GM18873 (cell line): Measurements from ENCODE around the gene GATA1.
"Not testable (repeated sequence)": the region's sequence is repeated elsewhere in the genome, so short reads cannot be mapped to it uniquely, and the experiment has no call there.

Experiments
- ATAC-seq: cut with Tn5 transposase; IDR thresholded peaks from one replicate; pipeline ENCODE4 v1.9.1; 2021; ENCODE audit warnings: mild to moderate bottlenecking, moderate library complexity, moderate number of reproducible peaks; ENCODE audit not compliant: unreplicated experiment, low FRiP score

Gene GATA1

GRCh38 chrX:48806081-48806480, 19.7 kb downstream of the GATA1 start:
- ATAC-seq = no peak

- ATAC-seq = no peak
Measured at GRCh38 chrX:48813644-48814043, 27.3 kb downstream of the GATA1 start.

- no peak for ATAC-seq
Measured at GRCh38 chrX:48814722-48815121, 28.3 kb downstream of the GATA1 start.

GRCh38 chrX:48815266-48815665, 28.9 kb downstream of the GATA1 start:
- ATAC-seq = no peak

- no peak for ATAC-seq
Measured at GRCh38 chrX:48816014-48816810, 29.8 kb downstream of the GATA1 start.

GRCh38 chrX:48818098-48818497, 31.7 kb downstream of the GATA1 start:
- ATAC-seq = no peak

- ATAC-seq = no peak
Measured at GRCh38 chrX:48818866-48819265, 32.5 kb downstream of the GATA1 start.

- not testable (repeated sequence) for ATAC-seq
Measured at GRCh38 chrX:48819394-48819793, 33.0 kb downstream of the GATA1 start.

- no peak for ATAC-seq
Measured at GRCh38 chrX:48823053-48823452, 36.7 kb downstream of the GATA1 start.

GRCh38 chrX:48824066-48824465, 37.7 kb downstream of the GATA1 start:
- no peak for ATAC-seq

- no peak for ATAC-seq
Measured at GRCh38 chrX:48826135-48826875, 39.9 kb downstream of the GATA1 start, which contains the start of gene ERAS. Gene ERAS (plus strand): TSS chrX:48826513. CDS start chrX:48829124, 2,611 bp downstream.

GRCh38 chrX:48826876-48827653, 40.7 kb downstream of the GATA1 start:
- no peak for ATAC-seq

GRCh38 chrX:48827654-48827968, 41.2 kb downstream of the GATA1 start:
- no peak for ATAC-seq

- no peak for ATAC-seq
Measured at GRCh38 chrX:48829016-48829735, 42.8 kb downstream of the GATA1 start.

- ATAC-seq = no peak
Measured at GRCh38 chrX:48831136-48831908, 44.9 kb downstream of the GATA1 start.

- ATAC-seq = no peak
Measured at GRCh38 chrX:48831909-48832291, 45.5 kb downstream of the GATA1 start.

- ATAC-seq = no peak
Measured at GRCh38 chrX:48833542-48834138, 47.2 kb downstream of the GATA1 start.

GRCh38 chrX:48834383-48834709, 48.0 kb downstream of the GATA1 start:
- ATAC-seq = no peak

GRCh38 chrX:48835524-48836329, 49.3 kb downstream of the GATA1 start, which contains the start of gene PCSK1N:
Gene PCSK1N (minus strand): TSS chrX:48835610. CDS start chrX:48835532, 78 bp downstream.
- no peak for ATAC-seq
